DND-41 (cell line): Measurements from ENCODE around the gene SEC61B.

Source experiments
- EZH2 ChIP-seq: IDR thresholded peaks from 3 replicates; pipeline ENCODE4 v1.6.1; 2012; ENCODE audit warnings: borderline replicate concordance, low read depth, mild to moderate bottlenecking, moderate library complexity, low read length, inconsistent platforms; ENCODE audit not compliant: severe bottlenecking
- TF ChIP-seq, protein P1 (sequence below): IDR thresholded peaks from 2 replicates; pipeline ENCODE4 v1.5.1; 2012; ENCODE audit warnings: borderline replicate concordance, low read length, moderate library complexity, mild to moderate bottlenecking; ENCODE audit not compliant: poor library complexity, severe bottlenecking; ENCODE audit errors: extremely low read depth

DNA sequence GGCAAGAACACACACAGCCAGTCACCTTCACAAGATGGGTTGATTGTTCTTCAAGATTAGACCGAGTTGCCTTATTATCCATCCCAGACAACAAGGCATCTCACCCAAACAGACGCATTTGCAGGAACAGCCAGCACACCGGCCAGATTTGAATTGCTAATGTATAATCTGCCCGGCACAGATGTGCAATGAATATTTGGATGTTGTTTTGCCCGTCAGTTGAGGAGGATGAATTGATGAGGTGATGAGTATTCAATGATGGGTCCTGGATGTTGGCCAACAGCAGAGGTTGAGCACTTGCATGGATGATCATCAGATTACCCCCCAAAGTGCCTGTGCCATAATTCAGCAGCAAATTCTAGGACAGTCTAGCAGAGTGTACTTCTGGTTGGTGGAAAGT is 20.5 kb upstream of the SEC61B start:
- TF ChIP-seq, protein P1, sequence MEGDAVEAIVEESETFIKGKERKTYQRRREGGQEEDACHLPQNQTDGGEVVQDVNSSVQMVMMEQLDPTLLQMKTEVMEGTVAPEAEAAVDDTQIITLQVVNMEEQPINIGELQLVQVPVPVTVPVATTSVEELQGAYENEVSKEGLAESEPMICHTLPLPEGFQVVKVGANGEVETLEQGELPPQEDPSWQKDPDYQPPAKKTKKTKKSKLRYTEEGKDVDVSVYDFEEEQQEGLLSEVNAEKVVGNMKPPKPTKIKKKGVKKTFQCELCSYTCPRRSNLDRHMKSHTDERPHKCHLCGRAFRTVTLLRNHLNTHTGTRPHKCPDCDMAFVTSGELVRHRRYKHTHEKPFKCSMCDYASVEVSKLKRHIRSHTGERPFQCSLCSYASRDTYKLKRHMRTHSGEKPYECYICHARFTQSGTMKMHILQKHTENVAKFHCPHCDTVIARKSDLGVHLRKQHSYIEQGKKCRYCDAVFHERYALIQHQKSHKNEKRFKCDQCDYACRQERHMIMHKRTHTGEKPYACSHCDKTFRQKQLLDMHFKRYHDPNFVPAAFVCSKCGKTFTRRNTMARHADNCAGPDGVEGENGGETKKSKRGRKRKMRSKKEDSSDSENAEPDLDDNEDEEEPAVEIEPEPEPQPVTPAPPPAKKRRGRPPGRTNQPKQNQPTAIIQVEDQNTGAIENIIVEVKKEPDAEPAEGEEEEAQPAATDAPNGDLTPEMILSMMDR, result no peak
- no peak for TF ChIP-seq EZH2
